ENCODE data around the gene NUDT1.

Gene NUDT1

GRCh38 chr7:2224934-2225333 lies 17.1 kb upstream of the NUDT1 start:
- DNase-seq, result no peak

DNA sequence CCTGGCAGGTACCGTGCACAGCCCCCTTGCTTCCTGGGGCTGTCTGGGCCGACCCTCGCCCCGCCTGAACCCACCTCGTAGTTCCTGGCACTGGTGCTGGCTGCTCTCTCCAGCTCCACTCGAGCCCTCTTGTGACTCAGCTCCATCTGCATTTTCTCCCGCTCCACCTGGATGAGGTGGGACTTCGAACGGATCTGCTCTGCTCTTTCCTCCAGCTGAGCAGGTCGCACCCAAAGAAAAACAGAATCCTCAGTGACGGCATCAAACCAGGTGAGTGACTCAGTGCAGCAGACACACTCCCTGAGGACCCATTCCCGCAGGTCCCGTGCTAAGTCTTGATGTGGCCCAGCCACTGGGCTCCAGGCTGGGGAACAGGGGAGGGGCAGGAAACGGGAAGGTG lies 16.7 kb upstream of the NUDT1 start:
- no peak for DNase-seq

- DNase-seq, result no peak
These were observed 16.2 kb upstream of the NUDT1 start for GRCh38 chr7:2225830-2226229.

DNA sequence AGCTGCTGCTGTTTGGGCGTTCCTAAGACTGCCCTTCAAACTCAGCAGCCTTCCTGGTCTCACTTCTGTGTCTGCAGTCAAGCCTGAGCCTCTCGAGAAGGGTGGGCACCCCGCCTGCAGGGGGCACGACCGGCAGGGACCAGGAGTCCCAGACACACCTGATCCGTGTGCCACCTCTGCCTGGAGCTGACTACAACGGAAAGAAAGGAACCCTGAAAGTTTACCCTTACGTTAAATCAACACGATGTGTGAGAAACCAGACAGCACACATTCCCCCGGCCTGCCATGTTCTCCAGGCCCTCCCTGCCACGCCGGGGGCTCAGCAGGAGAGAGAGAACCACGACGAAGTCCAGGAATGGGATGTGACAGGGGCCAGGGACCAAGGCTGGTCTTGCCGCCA lies 14.3 kb upstream of the NUDT1 start:
- no peak for DNase-seq

DNA sequence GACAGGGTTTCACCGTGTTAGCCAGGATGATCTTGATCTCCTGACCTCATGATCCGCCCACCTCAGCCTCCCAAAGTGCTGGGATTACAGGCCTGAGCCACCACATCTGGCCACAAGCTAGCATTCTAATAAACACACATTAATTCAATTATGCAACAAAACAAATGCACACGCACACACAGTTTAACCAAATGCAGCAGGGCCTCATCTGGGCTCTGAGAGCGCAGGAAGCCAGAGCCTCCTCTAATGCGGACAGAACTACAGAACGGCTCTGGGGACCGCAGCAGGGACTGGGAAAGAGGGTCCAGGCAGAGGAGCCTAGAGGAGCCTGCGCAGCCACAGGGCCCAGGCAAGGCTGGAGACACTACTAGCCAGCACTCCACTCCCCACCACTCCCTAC lies 13.1 kb upstream of the NUDT1 start:
- DNase-seq, result no peak

DNA sequence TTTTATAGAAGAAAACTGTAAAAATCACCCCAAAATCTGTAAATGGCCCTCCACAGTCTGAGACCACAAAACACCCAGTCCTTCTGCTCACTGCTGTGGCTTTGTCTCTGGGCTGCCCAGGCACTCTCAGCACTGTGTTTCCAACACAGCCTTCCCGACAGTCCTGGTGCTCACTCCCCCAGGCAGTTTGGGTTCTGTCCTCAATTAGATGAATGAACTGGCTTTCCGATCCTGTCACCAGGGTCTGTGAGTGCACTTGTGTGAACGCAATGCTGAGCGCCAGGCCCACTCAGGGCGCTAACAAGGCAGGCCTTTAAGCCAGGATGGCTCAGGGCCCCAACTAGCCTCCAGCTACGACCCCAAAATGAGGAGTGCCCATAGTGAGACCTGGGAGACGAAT lies 12.6 kb upstream of the NUDT1 start:
- no peak for DNase-seq

DNA sequence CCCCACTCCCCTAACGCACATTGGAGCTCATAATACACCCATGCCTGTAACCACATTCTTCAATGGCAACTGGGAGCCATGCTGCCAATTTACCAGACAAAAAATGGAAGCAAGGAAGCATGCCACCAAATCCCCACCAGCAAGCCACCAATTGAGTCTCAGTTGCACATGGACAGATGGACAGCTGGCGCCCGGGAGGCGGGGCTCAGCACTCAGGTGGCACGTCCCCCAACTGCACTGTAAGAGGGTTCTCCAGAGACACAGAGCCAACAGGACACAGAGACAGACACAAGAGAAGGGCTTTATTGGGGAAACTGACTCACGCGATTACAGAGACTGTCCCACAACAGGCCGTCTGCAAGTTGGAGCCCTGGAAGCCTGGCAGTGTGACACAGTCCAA lies 11.8 kb upstream of the NUDT1 start:
- no peak for DNase-seq

DNA sequence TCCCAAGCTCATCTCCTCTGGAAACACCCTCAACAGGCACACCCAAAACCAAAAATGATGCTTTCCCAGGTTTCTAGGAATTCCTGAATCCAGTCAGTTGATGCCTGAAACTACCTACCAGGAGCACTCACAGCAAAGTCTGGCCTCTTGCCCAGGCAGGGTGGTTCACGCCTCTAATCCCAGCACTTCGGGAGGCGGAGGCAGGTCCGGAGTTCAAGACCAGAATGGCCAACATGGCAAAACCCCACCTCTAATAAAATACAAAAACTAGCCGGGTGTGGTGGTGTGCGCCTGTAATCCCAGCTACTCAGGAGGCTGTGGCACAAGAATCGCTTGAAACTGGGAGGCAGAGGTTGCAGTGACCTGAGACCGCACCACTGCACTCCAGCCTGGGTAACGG lies 11.1 kb upstream of the NUDT1 start:
- DNase-seq, result no peak

DNA sequence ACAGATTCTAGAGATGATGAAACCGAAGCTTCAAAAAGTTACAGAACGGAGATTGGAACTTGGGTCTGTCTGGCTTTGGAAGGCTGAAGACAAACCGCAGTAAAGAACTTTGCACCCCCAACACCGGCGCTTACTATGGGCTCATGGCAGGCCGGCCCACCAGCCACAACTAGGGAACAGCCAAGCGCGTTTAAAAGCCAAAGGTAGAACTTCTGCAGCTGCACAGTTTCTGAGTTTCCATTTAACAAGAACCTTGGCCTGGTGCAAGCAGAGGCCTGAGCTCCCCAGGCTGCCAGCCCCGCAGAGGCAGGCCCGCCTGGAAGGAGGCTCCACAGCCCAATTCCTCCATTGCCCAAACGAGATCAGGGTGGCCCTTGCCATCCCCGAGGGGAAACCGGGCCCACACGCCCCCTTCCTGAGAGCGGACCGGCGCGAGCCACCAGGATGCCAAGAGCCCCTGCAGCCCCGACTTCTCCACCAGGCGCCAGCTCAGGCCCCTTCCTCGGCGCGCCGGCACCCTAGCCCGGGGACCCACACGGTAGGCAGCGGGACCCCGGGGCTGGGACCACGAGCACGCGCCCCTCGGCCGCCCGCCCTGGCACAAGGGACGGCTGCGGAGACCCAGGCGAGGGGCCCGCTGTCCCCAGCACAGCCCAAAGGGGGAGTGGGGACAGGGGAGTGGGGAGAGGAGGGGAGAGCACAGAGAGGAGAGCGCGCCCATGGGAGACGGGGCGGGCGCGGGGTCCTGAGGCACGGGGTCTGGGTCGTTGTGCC lies 9.8 kb upstream of the NUDT1 start:
- peak; percentile 29 for DNase-seq

- peak; percentile 95 for DNase-seq
These were observed 9.1 kb upstream of the NUDT1 start, which contains the start of gene MAD1L1 for GRCh38 chr7:2232766-2233520. Gene MAD1L1 (minus strand): TSS chr7:2232945. CDS start chr7:2230133, 2,812 bp downstream.

GRCh38 chr7:2233926-2234325 lies 8.1 kb upstream of the NUDT1 start:
- DNase-seq, result peak; percentile 32

DNA sequence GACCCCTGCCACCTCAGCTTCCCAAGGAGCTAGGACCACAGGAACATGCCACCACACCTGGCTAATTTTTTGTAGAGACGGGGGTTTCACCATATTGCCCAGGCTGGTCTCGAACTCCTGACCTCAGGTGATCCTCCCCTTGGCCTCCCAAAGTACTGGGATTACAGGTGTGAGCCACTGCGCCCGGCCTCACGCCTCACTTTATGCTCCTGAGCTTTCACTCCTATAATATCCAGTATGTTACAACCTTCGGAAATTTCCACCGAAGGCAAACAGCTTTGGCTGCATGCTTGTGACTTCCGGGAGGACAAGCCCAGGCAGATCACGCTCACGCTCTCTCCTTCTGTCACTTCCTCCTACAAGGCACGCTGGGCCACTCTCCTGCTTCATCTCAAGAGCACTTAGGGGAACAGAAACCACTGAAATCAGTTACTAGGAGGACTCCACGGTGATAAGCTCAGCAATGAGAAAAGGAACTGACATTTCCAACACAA lies 4.9 kb upstream of the NUDT1 start:
- no peak for DNase-seq

- DNase-seq, result no peak
These were observed 2.8 kb upstream of the NUDT1 start for GRCh38 chr7:2239242-2239641.

GRCh38 chr7:2242541-2243429 lies 759 bp downstream of the NUDT1 start:
- DNase-seq, result peak; percentile 50

- DNase-seq, result no peak
These were observed 1.4 kb downstream of the NUDT1 start for GRCh38 chr7:2243458-2243857.

- DNase-seq, result no peak
These were observed 2.5 kb downstream of the NUDT1 start for GRCh38 chr7:2244404-2244995.

GRCh38 chr7:2245883-2246675 lies 4.1 kb downstream of the NUDT1 start:
- no peak for DNase-seq

DNA sequence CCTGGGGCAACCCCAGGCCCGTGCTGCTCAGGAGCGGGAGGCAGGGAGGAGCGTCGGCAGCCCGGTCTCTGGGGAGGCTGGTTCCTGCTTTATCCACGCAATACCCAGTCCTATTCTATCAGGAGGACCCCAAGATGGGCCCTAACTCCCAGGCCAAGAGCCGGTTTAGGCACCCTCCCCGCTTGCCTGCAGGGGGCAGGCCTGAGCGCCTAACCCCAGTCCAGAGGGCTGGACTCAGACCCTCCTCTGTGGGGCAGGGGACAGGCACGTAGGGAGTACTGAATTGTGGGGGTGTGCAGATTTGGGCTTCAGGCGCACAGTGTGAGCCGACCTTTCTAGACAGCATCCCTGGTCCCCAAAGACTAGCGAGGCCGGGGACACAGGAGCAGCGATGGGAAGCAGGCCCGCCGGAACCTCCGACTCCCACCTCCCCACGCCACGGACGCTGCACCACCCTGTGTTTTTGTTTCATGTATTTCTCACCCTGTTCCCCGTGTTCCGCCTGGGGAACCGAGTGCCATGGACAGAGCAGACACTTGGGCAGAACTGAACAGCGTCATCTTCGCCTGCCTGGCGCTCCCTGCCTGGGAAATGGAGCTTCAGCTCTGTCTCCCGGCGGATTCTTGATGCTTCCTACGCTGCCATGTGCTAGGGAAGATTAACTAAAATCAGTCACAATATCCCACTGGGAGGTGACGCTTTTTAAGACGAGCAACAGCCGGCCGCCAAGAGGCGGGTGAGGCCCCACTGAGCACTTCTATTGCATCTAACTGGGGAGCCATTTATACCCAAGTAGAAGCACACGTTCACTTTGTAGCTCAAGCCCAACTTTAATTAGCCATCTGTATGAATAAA lies 5.3 kb downstream of the NUDT1 start:
- peak; percentile 23 for DNase-seq

GRCh38 chr7:2248984-2249694 lies 7.1 kb downstream of the NUDT1 start:
- peak; percentile 96 for DNase-seq

- no peak for DNase-seq
These were observed 7.8 kb downstream of the NUDT1 start for GRCh38 chr7:2249744-2250323.

Data from EL (cell line).